BJ (cell line): ENCODE measurements around the gene RALGAPB. TPM values are rescaled to one million over a fixed set of nuclear protein-coding genes. Genes with fewer than 3 reads are reported as not detected.
"Not testable (repeated sequence)": the region's sequence is repeated elsewhere in the genome, so short reads cannot be mapped to it uniquely, and the experiment has no call there.

Source experiments
- CTCF ChIA-PET: fragments of 350-600 bp; formaldehyde crosslinking; extraction: SDS; loops from one replicate; lab custom pipeline; 2021; ENCODE audit warnings: antibody characterized with exemption, inconsistent platforms; lab: Yijun Ruan, JAX
- POLR2A ChIA-PET: fragments of 300-600 bp; sonication (Branson Sonifier 250); formaldehyde crosslinking; extraction: SDS; loops from one replicate; lab custom pipeline; 2021; ENCODE audit warnings: antibody characterized with exemption; lab: Charles Lee
- DNase-seq: peaks from one replicate; pipeline ENCODE4 v3.0.0-alpha.2; 2011; ENCODE audit warnings: low read depth
- H3K27me3 ChIP-seq: 2 replicates; pipeline ENCODE4 v1.6.0; 2011; ENCODE audit warnings: low read length; ENCODE audit not compliant: control insufficient read depth, insufficient read depth
- H3K36me3 ChIP-seq: 2 replicates; pipeline ENCODE4 v1.5.1; 2011; ENCODE audit warnings: low read length; ENCODE audit not compliant: control insufficient read depth, insufficient read depth
- H3K4me3 ChIP-seq: 2 replicates; pipeline ENCODE4 v1.5.1; 2011; ENCODE audit warnings: low read depth, mild to moderate bottlenecking, control low read depth, low read length
- polyA plus RNA-seq: library from polyadenylated mRNA; depleted of rRNA; stranded (reverse); fragments of >200 nt; gene quantifications from 2 replicates; pipeline ENCODE4 v1.2.3, GENCODE V29; 2011
- TF ChIP-seq, protein P1 (sequence below): IDR thresholded peaks from 2 replicates; pipeline ENCODE4 v1.5.1; 2011; ENCODE audit warnings: low read depth, mild to moderate bottlenecking, control low read depth, inconsistent platforms, low read length, moderate library complexity; ENCODE audit not compliant: insufficient read depth

Gene RALGAPB
- polyA plus RNA-seq, 1 experiment: 14.8 TPM

DNA sequence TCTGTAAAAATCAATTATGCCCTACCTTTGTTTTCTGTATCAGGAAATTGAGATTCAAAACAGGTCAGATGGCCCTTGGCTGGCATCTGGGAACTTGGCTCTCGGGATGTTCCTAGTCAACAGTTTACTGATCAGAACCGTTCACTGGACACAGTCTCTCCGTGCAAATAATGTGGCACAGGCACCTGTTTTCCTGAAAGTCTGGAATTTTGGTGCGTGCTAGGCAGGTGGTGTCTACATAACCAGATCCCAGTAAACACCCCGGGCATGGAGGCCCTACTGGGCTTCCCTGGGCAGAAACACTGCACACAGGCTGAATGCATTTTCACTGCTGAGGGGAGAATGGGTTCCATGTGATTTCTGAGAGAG is 45.0 kb upstream of the RALGAPB start:
- H3K4me3 ChIP-seq: no peak overlapping the region
- POLR2A ChIA-PET: no interaction called here
- no peaks in the 10 kb centered on the region for H3K27me3 ChIP-seq
- peaks cover 42% of the 10 kb centered on the region for H3K36me3 ChIP-seq
- TF ChIP-seq, protein P1, sequence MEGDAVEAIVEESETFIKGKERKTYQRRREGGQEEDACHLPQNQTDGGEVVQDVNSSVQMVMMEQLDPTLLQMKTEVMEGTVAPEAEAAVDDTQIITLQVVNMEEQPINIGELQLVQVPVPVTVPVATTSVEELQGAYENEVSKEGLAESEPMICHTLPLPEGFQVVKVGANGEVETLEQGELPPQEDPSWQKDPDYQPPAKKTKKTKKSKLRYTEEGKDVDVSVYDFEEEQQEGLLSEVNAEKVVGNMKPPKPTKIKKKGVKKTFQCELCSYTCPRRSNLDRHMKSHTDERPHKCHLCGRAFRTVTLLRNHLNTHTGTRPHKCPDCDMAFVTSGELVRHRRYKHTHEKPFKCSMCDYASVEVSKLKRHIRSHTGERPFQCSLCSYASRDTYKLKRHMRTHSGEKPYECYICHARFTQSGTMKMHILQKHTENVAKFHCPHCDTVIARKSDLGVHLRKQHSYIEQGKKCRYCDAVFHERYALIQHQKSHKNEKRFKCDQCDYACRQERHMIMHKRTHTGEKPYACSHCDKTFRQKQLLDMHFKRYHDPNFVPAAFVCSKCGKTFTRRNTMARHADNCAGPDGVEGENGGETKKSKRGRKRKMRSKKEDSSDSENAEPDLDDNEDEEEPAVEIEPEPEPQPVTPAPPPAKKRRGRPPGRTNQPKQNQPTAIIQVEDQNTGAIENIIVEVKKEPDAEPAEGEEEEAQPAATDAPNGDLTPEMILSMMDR: no peak
- no peak for DNase-seq
- CTCF ChIA-PET: interaction anchor here (1.6 to 2.1 kb wide), 2 partner anchors 8 to 19 kb away, joined by 4 to 12 read pairs; partner anchors contain the start of gene SNHG17

DNA sequence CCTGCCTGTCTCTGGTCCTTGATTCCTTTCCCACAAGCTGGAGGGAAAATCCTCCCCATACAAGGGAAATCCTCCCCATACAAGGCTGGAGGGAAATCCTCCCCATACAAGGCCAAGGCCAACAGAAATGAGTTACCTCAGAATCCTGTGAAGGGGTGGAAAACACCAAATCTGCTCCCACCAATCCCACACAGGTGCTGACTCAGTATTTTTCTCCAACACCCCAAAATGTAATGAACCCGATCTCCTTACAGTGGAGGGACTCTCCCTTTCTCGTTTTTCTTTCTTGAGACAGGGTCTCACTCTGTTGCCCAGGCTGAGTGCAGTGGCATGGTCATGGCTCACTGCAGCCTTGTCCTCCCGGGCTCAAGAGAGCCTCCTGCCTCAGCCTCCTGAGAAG is 43.8 kb upstream of the RALGAPB start:
- CTCF ChIA-PET: interaction anchor here (1.6 kb wide), 1 partner anchor 20 kb away, joined by 4 read pairs; no protein-coding TSS in a partner anchor
- Histone ChIP-seq H3K4me3 (no peak overlapping the region), H3K36me3 (peaks cover 43% of the 10 kb centered on the region), H3K27me3 (no peaks in the 10 kb centered on the region)
- no peak for DNase-seq
- TF ChIP-seq, protein P1: no peak
- POLR2A ChIA-PET: no interaction called here

DNA sequence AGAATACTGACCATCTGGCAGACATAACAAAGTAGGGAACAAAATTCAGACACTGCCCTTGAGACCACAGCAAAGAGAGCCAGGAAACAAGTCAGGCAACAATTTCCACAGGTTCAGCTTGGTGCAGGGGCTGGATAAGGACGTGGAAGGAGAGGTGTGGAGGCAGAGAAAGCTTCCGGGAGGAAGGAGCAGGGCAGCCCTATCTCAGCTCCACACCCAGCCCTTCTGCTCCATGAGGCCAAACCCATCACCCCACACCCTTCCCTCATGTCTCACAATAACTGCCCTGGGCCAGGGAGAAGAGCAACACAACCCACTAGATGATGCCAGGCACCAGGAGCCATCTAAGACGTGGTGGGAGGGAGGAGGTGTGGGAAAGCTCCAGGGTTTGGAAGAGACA is 43.3 kb upstream of the RALGAPB start:
- DNase-seq: no peak
- POLR2A ChIA-PET: no interaction called here
- CTCF ChIA-PET: interaction anchor here (1.5 to 1.6 kb wide), 2 partner anchors 16 to 21 kb away, joined by 4 read pairs; no protein-coding TSS in a partner anchor
- H3K36me3 ChIP-seq: peaks cover 43% of the 10 kb centered on the region
- H3K4me3 ChIP-seq: no peak overlapping the region
- H3K27me3 ChIP-seq: no peaks in the 10 kb centered on the region
- TF ChIP-seq, protein P1: no peak

DNA sequence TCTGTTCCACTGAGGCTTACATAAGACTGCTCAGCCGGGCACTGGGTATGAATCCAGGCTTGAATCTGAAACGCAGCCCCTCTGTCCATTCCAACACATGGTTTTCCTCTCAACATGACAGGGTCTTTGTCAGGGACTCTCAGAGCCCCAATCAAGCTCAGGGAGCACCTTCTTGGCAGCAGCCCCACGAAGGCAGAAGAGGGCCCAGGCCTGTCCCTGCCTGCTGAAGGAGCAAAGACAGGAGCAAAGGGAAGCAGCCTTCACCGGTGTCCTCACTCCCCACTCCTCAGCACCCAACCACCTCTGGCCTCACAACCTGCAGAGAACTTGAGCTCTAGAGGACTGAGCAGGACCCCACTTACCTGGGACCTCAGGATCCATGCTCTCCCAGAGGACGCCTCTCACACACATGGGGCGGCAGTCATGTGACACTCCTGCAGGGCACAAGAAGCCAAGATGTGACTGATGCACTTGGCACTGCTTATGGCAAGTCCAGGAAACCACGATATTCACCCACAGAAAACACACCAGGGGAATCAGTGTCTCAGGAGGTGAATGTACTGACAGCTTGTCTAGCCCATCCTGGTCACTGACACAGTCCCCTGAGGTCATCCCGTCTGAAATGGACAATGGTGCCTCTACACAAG is 41.8 kb upstream of the RALGAPB start:
- ChIA-PET CTCF (interaction anchor here (2.3 kb wide), 2 partner anchors 15 to 22 kb away, joined by 6 to 11 read pairs; no protein-coding TSS in a partner anchor), POLR2A (no interaction called here)
- H3K4me3 ChIP-seq: no peak overlapping the region
- H3K36me3 ChIP-seq: peaks cover 30% of the 10 kb centered on the region
- no peak for DNase-seq
- H3K27me3 ChIP-seq: no peaks in the 10 kb centered on the region
- TF ChIP-seq, protein P1: no peak

DNA sequence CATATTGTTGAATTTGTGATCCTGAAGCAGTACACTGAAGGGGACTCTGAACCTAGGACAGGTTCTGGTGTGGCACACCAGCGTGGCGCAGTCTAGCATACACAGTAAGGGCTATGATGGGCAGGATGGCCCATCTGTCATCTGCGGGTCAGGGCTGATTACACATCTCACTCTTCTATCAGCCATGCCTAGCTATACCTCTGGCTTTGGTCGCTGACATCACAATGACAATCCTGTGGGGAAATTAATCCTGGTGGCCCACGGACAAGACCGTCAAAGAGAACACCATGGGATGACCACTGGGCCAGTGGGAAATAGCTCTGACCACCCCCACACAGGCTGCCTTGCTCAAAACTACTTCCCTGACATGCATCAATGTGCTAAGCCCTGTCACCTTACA is 40.4 kb upstream of the RALGAPB start:
- H3K4me3 ChIP-seq: no peak overlapping the region
- no peaks in the 10 kb centered on the region for H3K27me3 ChIP-seq
- ChIA-PET CTCF (interaction anchor here (2.3 kb wide), 2 partner anchors 14 to 24 kb away, joined by 6 to 11 read pairs; no protein-coding TSS in a partner anchor), POLR2A (no interaction called here)
- no peak for DNase-seq
- H3K36me3 ChIP-seq: peaks cover 26% of the 10 kb centered on the region
- TF ChIP-seq, protein P1: no peak

DNA sequence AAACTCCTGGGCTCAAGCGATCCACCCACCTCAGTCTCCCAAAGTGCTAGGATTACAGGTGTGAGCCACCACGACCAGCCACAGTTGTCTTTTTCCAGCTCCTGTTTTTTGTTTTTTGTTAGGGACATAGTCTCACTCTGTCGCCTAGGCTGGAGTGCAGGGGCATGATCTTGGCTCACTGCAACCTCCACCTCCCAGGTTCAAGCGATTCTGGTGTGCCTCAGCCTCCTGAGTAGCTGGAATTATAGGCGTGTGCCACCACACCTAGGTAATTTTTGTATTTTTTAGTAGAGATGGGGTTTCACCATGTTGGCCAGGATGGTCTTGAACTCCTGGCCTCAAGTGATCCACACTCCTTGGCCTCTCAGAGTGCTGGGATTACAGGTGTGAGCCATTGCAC is 39.8 kb upstream of the RALGAPB start:
- H3K4me3 ChIP-seq, DNase-seq, H3K27me3 ChIP-seq, POLR2A ChIA-PET: not testable (repeated sequence)
- CTCF ChIA-PET: interaction anchor here (2.3 to 3.1 kb wide), 2 partner anchors 13 kb away, joined by 11 to 58 read pairs; no protein-coding TSS in a partner anchor
- peaks cover 24% of the 10 kb centered on the region for H3K36me3 ChIP-seq
